ENCODE data around the gene NDUFC1.

DNA sequence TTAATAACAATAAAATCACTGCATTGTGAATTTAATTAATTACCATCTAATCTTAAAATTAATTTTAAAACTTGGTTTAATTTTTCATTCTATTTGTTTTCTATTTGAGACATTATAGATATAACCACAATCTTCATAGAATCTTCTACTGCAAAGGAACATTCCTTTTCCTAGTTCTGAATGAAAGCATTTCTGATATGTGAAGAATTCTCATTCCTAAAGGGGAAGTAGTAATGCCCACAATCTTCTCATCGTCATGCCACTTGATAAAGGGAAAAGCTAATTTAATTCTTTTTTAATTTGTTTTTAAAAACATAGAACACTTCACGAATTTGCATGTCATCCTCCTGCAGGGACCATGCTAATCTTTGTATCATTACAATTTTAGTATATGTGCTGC lies 45.9 kb downstream of the NDUFC1 start:
- TF ChIP-seq, protein P1, sequence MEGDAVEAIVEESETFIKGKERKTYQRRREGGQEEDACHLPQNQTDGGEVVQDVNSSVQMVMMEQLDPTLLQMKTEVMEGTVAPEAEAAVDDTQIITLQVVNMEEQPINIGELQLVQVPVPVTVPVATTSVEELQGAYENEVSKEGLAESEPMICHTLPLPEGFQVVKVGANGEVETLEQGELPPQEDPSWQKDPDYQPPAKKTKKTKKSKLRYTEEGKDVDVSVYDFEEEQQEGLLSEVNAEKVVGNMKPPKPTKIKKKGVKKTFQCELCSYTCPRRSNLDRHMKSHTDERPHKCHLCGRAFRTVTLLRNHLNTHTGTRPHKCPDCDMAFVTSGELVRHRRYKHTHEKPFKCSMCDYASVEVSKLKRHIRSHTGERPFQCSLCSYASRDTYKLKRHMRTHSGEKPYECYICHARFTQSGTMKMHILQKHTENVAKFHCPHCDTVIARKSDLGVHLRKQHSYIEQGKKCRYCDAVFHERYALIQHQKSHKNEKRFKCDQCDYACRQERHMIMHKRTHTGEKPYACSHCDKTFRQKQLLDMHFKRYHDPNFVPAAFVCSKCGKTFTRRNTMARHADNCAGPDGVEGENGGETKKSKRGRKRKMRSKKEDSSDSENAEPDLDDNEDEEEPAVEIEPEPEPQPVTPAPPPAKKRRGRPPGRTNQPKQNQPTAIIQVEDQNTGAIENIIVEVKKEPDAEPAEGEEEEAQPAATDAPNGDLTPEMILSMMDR (IDR thresholded peaks at IDR 0.05; ENCODE audit: extremely low read depth in 1 of 2, insufficient read depth in 1 of 2, low read depth in 1 of 2, low read length in 2 of 2): no peak
- TF ChIP-seq MYC (IDR thresholded peaks at IDR 0.05; ENCODE audit: low read depth, low read length) (no peak), MAX (IDR thresholded peaks at IDR 0.05; ENCODE audit: insufficient read depth, insufficient read length) (no peak), FOS (IDR thresholded peaks at IDR 0.05; ENCODE audit: borderline replicate concordance, insufficient read depth, low read length) (no peak)
